ENCODE data around the gene GFRA4. TPM values are rescaled to one million over a fixed set of nuclear protein-coding genes. Genes with fewer than 3 reads are reported as not detected.

GFRA4 gene
- total RNA-seq, 1 experiment from 2014 or later = not detected

DNA sequence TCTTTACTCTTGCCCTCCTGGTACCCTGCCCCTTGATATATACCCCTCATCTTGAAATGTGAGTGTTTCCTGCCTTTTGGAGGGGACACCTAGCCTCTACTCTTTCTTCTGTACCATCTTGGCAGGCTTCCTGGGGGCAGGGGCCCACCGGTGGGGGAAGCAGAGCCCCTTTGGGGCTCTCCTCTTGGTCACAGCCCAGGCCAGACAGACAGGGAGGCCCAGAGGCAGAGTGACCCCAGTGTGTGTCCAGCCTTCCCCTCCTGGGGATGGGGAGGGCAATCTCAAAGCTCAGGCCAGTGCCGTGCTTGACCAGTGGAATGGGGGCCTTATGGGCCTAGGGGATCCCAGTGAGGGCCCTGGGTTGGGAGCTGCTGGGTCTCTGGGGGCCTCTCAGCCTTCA, 15.0 kb upstream of the GFRA4 start:
- Histone ChIP-seq H3K27ac (ENCODE audit: low read depth, low read length) (no peak overlapping the region), H3K9me2 (ENCODE audit: insufficient read depth) (no peaks in the 10 kb centered on the region), H3K79me2 (ENCODE audit: insufficient read depth, low read length) (no peaks in the 10 kb centered on the region), H3K9ac (ENCODE audit: low read length) (no peak overlapping the region), H3K4me1 (ENCODE audit: control insufficient read depth in 1 of 2, insufficient read depth in 2 of 2, low read length in 2 of 2) (peaks cover 2 to 13% of the 10 kb centered on the region in 2 experiments; a peak in 2 of 4 replicates), H3K4me2 (ENCODE audit: low read length) (no peak overlapping the region), H2AFZ (ENCODE audit: low read depth, low read length, poor library complexity, severe bottlenecking) (no peak overlapping the region), H3K36me3 (ENCODE audit: control insufficient read depth in 1 of 2, insufficient read depth in 2 of 2, low read length in 2 of 2) (no peaks in the 10 kb centered on the region), H3K27me3 (ENCODE audit: insufficient read depth, low read length) (peaks cover 5% of the 10 kb centered on the region; the same call in 1 of the 2 replicates), H3K9me3 (ENCODE audit: control insufficient read depth in 1 of 2, insufficient read depth in 1 of 2, low read depth in 1 of 2, low read length in 2 of 2) (no peaks in the 10 kb centered on the region), H3K4me3 (replicated peaks in 1 of 2; ENCODE audit: low read depth in 1 of 2, low read length in 2 of 2) (no peak overlapping the region), H4K20me1 (ENCODE audit: insufficient read depth) (no peaks in the 10 kb centered on the region)
- ChIA-PET POLR2A (no interaction called here), RAD21 (ENCODE audit: low non-redundant PET in 1 of 2, low total read pairs in 2 of 2, uncharacterized antibody in 2 of 2, unreplicated experiment in 2 of 2) (no interaction called here), CTCF (interaction anchor here (2.7 to 2.9 kb wide), 3 partner anchors 32 to 115 kb away, joined by 9 to 69 read pairs (median 27); partner anchors contain the start of gene SPEF1)
- no TSS peak for BruUV-seq (replicated peaks)
- no peak for DNase-seq (ENCODE audit: low read depth, low spot score)
- intact Hi-C loops (cut with micrococcal nuclease) = no loop called here
- no peak for ATAC-seq
- TF ChIP-seq SIN3A (IDR thresholded peaks at IDR 0.05; ENCODE audit: low read depth) (no peak), CEBPB (IDR thresholded peaks at IDR 0.05; ENCODE audit: low read depth) (no peak), JUND (IDR thresholded peaks at IDR 0.05) (no peak), ZNF274 (IDR thresholded peaks at IDR 0.05; ENCODE audit: low read depth, low read length) (no peak), POLR2A (IDR thresholded peaks at IDR 0.05; ENCODE audit: borderline replicate concordance, extremely low read depth, insufficient read depth, insufficient read length) (no peak), CBX3 (IDR thresholded peaks at IDR 0.05; ENCODE audit: low read depth) (no peak), REST (IDR thresholded peaks at IDR 0.05; ENCODE audit: low read depth) (no peak), TCF7L2 (IDR thresholded peaks at IDR 0.05; ENCODE audit: borderline replicate concordance, extremely low read depth, insufficient read depth, insufficient read length) (no peak), YY1 (IDR thresholded peaks at IDR 0.05; ENCODE audit: extremely low read depth, insufficient replicate concordance, low read depth, low read length) (no peak)
- TF ChIP-seq, protein P1, sequence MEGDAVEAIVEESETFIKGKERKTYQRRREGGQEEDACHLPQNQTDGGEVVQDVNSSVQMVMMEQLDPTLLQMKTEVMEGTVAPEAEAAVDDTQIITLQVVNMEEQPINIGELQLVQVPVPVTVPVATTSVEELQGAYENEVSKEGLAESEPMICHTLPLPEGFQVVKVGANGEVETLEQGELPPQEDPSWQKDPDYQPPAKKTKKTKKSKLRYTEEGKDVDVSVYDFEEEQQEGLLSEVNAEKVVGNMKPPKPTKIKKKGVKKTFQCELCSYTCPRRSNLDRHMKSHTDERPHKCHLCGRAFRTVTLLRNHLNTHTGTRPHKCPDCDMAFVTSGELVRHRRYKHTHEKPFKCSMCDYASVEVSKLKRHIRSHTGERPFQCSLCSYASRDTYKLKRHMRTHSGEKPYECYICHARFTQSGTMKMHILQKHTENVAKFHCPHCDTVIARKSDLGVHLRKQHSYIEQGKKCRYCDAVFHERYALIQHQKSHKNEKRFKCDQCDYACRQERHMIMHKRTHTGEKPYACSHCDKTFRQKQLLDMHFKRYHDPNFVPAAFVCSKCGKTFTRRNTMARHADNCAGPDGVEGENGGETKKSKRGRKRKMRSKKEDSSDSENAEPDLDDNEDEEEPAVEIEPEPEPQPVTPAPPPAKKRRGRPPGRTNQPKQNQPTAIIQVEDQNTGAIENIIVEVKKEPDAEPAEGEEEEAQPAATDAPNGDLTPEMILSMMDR (IDR thresholded peaks at IDR 0.05 in 2 of 3, conservative IDR thresholded peaks at IDR 0.05 in 1 of 3; ENCODE audit: borderline replicate concordance in 1 of 3, insufficient read depth in 1 of 3, low read depth in 2 of 3, low read length in 2 of 3) = no peak
- TF ChIP-seq, protein P2, sequence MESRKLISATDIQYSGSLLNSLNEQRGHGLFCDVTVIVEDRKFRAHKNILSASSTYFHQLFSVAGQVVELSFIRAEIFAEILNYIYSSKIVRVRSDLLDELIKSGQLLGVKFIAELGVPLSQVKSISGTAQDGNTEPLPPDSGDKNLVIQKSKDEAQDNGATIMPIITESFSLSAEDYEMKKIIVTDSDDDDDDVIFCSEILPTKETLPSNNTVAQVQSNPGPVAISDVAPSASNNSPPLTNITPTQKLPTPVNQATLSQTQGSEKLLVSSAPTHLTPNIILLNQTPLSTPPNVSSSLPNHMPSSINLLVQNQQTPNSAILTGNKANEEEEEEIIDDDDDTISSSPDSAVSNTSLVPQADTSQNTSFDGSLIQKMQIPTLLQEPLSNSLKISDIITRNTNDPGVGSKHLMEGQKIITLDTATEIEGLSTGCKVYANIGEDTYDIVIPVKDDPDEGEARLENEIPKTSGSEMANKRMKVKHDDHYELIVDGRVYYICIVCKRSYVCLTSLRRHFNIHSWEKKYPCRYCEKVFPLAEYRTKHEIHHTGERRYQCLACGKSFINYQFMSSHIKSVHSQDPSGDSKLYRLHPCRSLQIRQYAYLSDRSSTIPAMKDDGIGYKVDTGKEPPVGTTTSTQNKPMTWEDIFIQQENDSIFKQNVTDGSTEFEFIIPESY (IDR thresholded peaks at IDR 0.05; ENCODE audit: extremely low read depth, insufficient replicate concordance, low read length) = no peak
